Stimulated activated effector memory CD8-positive, alpha-beta T cell treated with anti-CD3 and anti-CD28 coated beads, Interleukin-12 subunit alpha, Interleukin-12 subunit beta, amount 100 ng/mL, for 72 hours (primary cell): Measurements from ENCODE around the gene TMC3.
"Not testable (repeated sequence)": the region's sequence is repeated elsewhere in the genome, so short reads cannot be mapped to it uniquely, and the experiment has no call there.

Experiments
- ATAC-seq: fragments of 150-1000 bp; cut with Tn5 transposase; 2 replicates; pipeline ENCODE4 v1.10.0; 2021
- DNase-seq, 2 donors: peaks; one replicate each; pipeline ENCODE4 v3.0.0; 2021 to 2022; ENCODE audit warnings: low spot score in 2 of 2
- H3K27ac Mint-ChIP-seq: one replicate; pipeline ENCODE4 v1.8.0; 2022; ENCODE audit warnings: mild to moderate bottlenecking, mixed read lengths
- H3K36me3 Mint-ChIP-seq: one replicate; pipeline ENCODE4 v1.8.0; 2022; ENCODE audit warnings: mild to moderate bottlenecking, mixed read lengths
- H3K4me1 Mint-ChIP-seq: one replicate; pipeline ENCODE4 v1.8.0; 2022; ENCODE audit warnings: mixed read lengths
- H3K4me3 Mint-ChIP-seq: one replicate; pipeline ENCODE4 v1.8.0; 2022; ENCODE audit warnings: mild to moderate bottlenecking, mixed read lengths
- H3K9me3 Mint-ChIP-seq: one replicate; pipeline ENCODE4 v1.8.0; 2022; ENCODE audit warnings: mixed read lengths

TMC3 gene

DNA sequence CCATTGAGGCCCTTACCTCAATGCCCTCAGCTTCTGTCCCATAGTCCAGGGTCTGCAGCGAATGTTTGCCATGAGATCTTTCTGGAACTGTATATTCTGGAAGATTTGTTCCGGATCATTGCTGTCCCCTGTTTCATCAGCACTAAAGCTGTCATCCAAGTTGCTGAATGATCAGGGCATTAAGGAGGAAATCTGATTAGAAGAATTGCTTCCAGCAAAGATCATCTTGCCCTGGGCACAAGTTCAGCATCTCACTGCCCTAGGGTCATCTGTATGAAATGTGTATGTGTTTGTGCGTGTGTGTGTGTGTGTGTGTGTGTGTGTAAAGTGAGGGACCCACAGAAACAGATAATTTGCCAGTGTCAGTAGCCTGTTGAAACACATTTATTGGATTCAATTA, 1.4 kb downstream of the TMC3 start:
- ATAC-seq = no peak
- H3K4me1 Mint-ChIP-seq = no peaks in the 10 kb centered on the region
- H3K4me3 Mint-ChIP-seq = no peak overlapping the region
- H3K36me3 Mint-ChIP-seq = no peaks in the 10 kb centered on the region
- no peak for DNase-seq
- no peaks in the 10 kb centered on the region for H3K9me3 Mint-ChIP-seq
- H3K27ac Mint-ChIP-seq = no peak overlapping the region

DNA sequence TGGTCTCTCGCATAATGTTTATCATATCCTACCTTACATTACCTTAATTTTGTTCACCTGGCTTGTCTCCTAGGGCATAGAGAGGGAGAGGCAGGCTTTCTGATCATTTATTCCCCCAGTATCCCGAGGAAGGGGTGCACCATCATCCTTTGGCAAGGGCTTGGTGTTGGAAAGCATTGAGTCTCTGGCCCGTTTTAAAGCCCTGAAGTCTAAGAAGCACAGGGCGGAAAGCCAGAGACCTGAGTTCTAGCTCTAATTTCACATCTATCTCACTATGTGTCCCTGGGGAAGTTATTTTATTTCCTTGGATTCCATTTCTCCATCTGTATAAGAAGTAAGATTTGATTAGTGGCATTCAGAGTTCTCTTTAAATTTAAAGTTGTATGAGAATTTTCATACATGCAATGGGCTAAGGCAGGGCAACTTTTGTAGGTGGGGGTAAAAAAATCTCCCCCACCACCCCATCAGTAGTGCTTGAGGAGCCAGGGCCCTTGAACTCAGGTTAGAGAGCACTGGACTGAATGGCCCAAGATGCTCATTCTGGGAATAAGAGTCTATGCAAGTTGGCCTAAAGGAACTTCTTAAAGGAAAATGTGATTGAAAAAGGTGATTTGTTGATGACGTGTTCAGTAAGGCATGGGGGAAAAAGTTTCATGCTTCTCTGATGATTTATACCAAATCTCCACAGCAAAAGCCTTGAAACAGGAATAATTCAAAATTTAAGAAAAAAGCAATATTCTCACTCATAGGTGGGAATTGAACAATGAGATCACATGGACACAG, 10.1 kb downstream of the TMC3 start:
- no peak overlapping the region for H3K4me3 Mint-ChIP-seq
- no peak for ATAC-seq
- H3K9me3 Mint-ChIP-seq = no peaks in the 10 kb centered on the region
- no peaks in the 10 kb centered on the region for H3K36me3 Mint-ChIP-seq
- no peaks in the 10 kb centered on the region for H3K4me1 Mint-ChIP-seq
- H3K27ac Mint-ChIP-seq = no peak overlapping the region
- no peak for DNase-seq

DNA sequence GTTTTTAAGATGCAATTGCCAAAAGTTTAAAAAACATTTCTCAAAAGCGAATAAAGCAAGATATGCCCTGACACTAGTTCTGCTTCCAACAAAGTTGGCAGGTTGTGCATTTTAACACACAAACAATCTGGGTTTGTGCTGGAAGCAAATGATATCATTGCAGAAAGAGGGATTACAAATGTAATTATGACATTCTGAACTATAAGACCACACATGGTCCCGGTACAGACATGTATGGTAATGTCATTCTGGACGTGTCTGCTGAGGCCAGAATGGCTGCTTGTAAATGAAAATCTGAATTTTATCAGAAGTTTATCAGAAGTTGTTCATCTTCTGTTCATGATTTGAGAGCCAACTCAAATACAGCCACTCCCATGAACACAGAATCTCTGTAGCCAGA, 10.7 kb downstream of the TMC3 start:
- Mint-ChIP-seq H3K27ac (no peak overlapping the region), H3K4me3 (no peak overlapping the region)

DNA sequence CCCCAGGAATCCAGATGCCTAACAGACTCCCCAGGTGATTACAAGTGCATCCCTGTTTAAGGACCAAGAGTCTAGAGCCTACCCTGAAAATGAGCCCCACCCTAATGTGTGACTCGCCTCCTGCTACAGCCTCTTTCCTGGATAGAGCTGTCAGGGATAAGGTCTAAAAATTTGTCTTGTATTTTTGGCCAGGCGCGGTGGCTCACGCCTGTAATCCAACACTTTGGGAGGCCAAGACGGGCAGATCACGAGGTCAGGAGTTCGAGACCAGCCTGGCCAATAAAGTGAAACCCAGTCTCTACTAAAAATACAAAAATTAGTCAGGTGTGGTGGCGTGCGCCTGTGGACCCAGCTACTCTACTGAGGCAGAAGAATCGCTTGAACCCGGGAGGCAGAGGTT, 11.2 kb downstream of the TMC3 start:
- Mint-ChIP-seq H3K36me3 (no peaks in the 10 kb centered on the region), H3K4me1 (no peaks in the 10 kb centered on the region), H3K4me3 (no peak overlapping the region), H3K27ac (no peak overlapping the region), H3K9me3 (no peaks in the 10 kb centered on the region)
- no peak for ATAC-seq
- DNase-seq = no peak

More for the DNA sequence above, 10.7 kb downstream of the TMC3 start:
- Mint-ChIP-seq H3K9me3 (no peaks in the 10 kb centered on the region), H3K4me1 (no peaks in the 10 kb centered on the region), H3K36me3 (no peaks in the 10 kb centered on the region)
- no peak for ATAC-seq
- DNase-seq = no peak

DNA sequence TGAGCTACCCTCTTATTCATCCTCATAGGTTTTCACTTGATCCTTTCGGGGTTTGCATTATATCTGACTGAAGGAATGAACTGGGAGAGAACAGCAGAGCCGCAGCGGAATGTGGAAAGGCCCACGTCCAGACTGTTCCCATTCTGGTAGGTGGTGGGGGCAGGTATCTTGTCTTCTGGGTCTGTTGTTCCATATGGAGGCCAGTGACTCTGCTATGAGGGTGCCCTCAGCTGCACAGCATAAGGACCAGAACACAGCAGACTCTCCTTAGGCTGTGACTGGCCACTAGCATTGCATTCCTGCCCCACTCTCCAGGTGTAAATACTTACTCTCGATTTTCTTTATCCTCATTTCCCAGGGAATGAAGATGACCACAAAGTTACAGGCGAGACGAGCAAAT, 12.1 kb downstream of the TMC3 start:
- DNase-seq (no peak), ATAC-seq (no peak)
- H3K4me3 Mint-ChIP-seq = no peak overlapping the region
- H3K9me3 Mint-ChIP-seq = no peaks in the 10 kb centered on the region
- H3K27ac Mint-ChIP-seq = no peak overlapping the region
- H3K36me3 Mint-ChIP-seq = no peaks in the 10 kb centered on the region
- H3K4me1 Mint-ChIP-seq = no peaks in the 10 kb centered on the region

DNA sequence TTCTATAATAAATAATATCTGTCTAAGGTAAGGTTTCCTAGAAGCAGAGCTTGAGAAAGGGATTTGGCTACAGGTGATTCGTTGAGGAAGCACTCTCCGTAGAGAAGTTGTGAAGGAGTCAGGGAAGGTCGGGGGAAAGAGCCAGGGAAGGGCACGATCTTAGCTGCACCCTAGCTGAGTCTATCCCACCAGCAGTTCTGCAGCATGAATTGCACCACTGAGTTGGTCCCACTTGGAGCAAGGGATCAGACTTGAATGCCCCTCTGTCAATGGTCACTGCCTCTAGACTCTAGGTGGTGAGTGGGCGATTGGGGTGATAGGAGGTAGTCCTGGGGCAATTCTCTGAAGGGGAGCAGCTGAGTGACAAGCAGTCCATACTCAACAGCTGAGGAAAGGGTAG, 13.5 kb downstream of the TMC3 start:
- H3K4me3 Mint-ChIP-seq = no peak overlapping the region
- H3K9me3 Mint-ChIP-seq = no peaks in the 10 kb centered on the region
- ATAC-seq (no peak), DNase-seq (no peak)
- H3K27ac Mint-ChIP-seq = no peak overlapping the region
- no peaks in the 10 kb centered on the region for H3K4me1 Mint-ChIP-seq
- H3K36me3 Mint-ChIP-seq = no peaks in the 10 kb centered on the region

DNA sequence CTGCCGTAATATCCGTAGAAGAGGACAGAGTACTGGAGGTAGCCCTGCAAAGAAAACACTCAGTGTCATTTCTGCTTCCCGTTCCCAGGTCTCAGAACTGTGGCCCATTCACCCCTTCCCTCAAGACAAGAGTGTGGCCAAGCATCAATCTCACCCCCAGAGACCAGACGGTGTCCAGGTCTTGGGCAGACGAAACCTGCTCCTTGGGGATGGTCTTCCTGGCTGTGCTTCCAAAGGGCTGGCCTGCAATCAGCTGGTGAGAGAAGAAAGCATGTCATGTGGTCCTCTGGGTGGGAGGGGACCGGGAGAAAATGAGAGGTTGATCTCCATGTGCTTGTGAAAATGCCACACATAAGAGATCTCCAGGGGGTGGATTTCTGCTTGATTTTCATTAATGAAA, 15.8 kb downstream of the TMC3 start:
- ATAC-seq (no peak), DNase-seq (no peak)
- H3K4me3 Mint-ChIP-seq = no peak overlapping the region
- H3K9me3 Mint-ChIP-seq = no peaks in the 10 kb centered on the region
- no peaks in the 10 kb centered on the region for H3K4me1 Mint-ChIP-seq
- H3K27ac Mint-ChIP-seq = no peak overlapping the region
- no peaks in the 10 kb centered on the region for H3K36me3 Mint-ChIP-seq

DNA sequence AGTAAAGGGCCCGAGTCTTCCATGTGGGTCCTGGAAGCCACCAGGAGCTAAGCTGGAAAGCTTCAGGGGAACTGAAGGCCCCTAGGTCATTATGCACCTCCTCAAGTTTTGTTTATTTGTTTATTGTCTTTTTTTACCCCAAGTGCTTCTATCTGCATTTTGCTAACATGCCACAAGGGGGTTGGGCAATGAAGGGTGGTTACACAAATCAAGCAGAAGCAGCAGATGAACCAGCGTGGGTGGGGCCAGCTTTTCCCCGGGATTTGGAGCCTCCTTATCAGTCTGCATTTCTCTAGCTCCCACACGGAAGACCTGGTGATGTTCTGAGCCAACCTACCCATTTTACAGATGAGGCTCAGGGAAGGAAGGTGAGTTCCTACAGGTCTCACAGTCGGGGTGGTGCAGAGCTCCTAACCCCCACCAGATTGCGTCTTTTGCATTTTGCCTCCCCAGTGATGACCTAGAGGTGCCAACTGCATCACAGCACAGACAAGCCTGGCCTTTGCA, 16.8 kb downstream of the TMC3 start:
- H3K27ac Mint-ChIP-seq = no peak overlapping the region
- H3K9me3 Mint-ChIP-seq = no peaks in the 10 kb centered on the region
- no peak overlapping the region for H3K4me3 Mint-ChIP-seq
- H3K4me1 Mint-ChIP-seq = no peaks in the 10 kb centered on the region
- no peaks in the 10 kb centered on the region for H3K36me3 Mint-ChIP-seq
- DNase-seq = no peak
- no peak for ATAC-seq

DNA sequence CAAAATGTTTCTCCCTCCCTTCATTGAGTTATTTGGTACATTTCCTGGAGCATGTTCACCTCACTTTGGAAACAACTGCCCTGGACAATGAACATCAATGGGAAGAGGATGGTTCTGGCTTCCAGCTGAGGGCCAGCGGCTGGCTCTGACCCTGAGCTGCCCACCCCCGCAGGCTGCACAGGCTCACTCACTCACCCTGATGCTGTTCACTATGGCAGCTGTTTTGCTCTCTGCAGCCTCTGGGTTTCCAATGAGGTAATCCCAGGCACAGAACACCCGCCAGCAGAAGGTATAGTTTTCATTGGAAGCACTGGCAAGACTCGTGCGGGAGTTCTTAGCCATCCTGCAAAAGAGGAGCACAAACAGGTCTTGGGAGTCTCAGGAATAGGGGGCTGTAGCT, 17.8 kb downstream of the TMC3 start:
- DNase-seq = no peak
- H3K4me1 Mint-ChIP-seq = no peaks in the 10 kb centered on the region
- no peak for ATAC-seq
- H3K4me3 Mint-ChIP-seq = no peak overlapping the region
- H3K36me3 Mint-ChIP-seq = no peaks in the 10 kb centered on the region
- H3K27ac Mint-ChIP-seq = no peak overlapping the region
- H3K9me3 Mint-ChIP-seq = no peaks in the 10 kb centered on the region

DNA sequence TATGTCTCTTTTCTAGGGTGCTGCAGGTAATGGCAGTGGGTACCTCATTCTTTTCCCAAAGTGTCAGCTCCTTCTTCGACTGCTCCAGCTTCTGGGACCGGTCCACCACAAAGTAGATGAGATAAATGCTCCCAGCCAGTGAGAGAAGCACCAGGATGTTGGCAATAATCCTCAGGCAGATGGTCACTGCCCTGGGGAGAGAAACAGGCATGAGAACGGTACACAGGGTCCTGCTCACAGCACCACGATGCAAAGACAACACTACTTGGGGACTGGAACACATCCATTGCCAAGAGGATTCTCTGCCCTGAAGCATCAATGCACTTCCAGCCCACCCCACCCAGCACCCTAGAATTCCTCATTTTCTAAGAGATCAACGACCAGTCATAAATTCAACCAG, 22.4 kb downstream of the TMC3 start:
- no peak overlapping the region for H3K27ac Mint-ChIP-seq
- no peaks in the 10 kb centered on the region for H3K9me3 Mint-ChIP-seq
- ATAC-seq = no peak
- no peak overlapping the region for H3K4me3 Mint-ChIP-seq
- H3K4me1 Mint-ChIP-seq = no peaks in the 10 kb centered on the region
- DNase-seq = no peak
- no peaks in the 10 kb centered on the region for H3K36me3 Mint-ChIP-seq

DNA sequence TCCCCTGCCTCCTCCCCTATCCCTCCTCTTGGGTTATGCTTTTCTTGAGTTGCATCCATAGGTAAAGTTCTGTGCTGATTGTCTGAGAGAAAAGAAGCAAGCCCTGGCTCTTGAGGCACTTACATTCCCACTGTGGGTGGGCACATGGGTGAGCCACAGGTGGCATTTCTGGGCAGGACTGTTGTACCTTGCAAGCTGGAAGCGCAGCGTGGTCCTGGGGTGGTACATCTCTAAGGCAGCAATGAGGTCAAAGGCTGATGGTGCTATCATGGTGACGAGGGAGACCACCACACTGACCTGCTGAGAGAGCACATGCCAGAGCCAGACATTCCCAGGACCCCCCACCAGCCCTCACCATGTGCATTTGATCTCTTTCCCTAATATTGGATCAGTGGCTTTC, 24.7 kb downstream of the TMC3 start:
- Mint-ChIP-seq H3K4me1 (no peaks in the 10 kb centered on the region), H3K4me3 (no peak overlapping the region), H3K9me3 (no peaks in the 10 kb centered on the region), H3K36me3 (no peaks in the 10 kb centered on the region), H3K27ac (no peak overlapping the region)
- ATAC-seq = no peak
- no peak for DNase-seq

DNA sequence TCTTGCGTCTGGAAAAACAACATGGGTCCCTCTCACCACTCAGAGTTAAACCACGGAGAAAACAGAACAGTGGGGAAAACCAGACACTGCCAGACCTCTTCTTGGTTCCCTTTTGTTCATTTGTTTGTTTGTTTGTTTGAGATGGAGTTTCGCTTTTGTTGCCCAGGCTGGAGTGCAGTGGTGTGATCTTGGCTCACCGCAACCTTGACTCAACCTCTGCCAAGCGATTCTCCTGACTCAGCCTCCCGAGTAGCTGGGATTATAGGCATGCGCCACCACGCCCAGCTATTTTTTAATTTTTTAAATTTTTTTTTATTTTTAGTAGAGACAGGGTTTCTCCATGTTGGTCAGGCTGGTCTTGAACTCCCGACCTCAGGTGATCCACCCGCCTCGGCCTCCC, 25.3 kb downstream of the TMC3 start:
- not testable (repeated sequence) for H3K4me1 Mint-ChIP-seq, H3K27ac Mint-ChIP-seq, H3K4me3 Mint-ChIP-seq, DNase-seq, H3K36me3 Mint-ChIP-seq, H3K9me3 Mint-ChIP-seq, ATAC-seq

DNA sequence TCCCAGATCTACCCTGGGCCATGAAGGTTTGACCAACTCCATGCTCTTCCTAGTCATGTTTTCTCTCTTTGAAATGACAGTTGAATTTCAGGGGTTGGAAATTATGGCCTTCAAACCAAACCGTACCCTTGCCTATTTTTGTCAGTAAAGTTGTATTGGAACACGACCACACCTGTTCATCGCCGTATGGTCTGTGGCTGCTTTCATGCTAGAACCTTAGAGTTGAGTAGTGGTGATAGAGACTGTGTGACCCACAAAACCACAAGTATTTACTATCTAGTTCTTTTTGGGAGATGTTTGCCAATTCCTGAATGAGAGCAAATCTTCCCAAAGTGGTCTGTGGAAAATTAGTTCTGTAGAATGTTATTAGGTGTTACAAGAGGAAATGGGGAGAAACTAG, 26.1 kb downstream of the TMC3 start:
- no peaks in the 10 kb centered on the region for H3K4me1 Mint-ChIP-seq
- no peak overlapping the region for H3K4me3 Mint-ChIP-seq
- H3K36me3 Mint-ChIP-seq = no peaks in the 10 kb centered on the region
- no peak overlapping the region for H3K27ac Mint-ChIP-seq
- DNase-seq (no peak), ATAC-seq (no peak)
- no peaks in the 10 kb centered on the region for H3K9me3 Mint-ChIP-seq

DNA sequence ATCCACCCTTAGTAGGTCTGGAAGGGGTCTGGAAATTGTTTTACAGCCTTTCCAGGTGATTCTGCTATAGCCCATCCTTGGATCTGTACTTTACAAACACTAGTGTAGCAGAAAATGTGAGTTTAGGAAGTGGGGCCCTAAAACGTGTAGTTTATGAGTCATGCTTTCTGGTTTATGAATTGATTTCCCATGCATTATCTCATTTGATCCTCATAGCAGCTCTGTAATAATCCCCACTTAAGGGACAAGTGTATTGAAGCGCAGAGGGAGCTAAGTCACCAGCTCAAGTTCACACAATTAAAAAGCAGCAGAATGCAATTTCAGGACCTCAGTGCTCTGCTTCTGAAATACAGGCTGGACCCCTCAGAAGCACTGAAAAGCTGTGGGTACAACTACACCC, 27.4 kb downstream of the TMC3 start:
- no peak overlapping the region for H3K27ac Mint-ChIP-seq
- H3K4me3 Mint-ChIP-seq = no peak overlapping the region
- no peaks in the 10 kb centered on the region for H3K36me3 Mint-ChIP-seq
- DNase-seq (no peak), ATAC-seq (no peak)
- no peaks in the 10 kb centered on the region for H3K9me3 Mint-ChIP-seq
- no peaks in the 10 kb centered on the region for H3K4me1 Mint-ChIP-seq

DNA sequence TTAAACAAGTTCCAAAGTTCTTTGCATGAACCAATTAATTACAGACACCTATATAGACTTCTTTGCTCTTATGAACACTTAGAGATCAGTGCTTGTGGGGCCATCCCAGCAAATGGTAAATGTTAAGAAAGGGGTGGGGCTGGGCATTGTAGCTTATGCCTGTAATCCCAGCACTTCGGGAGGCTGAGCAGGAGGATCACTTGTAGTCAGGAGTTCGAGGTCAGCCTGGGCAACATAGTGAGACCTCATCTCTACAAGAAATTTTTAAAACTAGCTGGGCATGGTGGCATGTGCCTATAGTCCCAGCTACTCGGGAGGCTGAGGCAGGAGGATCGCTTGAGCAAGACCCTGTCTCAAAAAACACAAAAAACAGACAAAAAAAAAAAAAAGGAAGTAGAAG, 30.6 kb downstream of the TMC3 start:
- no peaks in the 10 kb centered on the region for H3K9me3 Mint-ChIP-seq
- no peak overlapping the region for H3K4me3 Mint-ChIP-seq
- no peaks in the 10 kb centered on the region for H3K36me3 Mint-ChIP-seq
- ATAC-seq (no peak), DNase-seq (peak in 1 of 2 donors; percentile 18)
- H3K4me1 Mint-ChIP-seq = no peaks in the 10 kb centered on the region
- H3K27ac Mint-ChIP-seq = no peak overlapping the region

DNA sequence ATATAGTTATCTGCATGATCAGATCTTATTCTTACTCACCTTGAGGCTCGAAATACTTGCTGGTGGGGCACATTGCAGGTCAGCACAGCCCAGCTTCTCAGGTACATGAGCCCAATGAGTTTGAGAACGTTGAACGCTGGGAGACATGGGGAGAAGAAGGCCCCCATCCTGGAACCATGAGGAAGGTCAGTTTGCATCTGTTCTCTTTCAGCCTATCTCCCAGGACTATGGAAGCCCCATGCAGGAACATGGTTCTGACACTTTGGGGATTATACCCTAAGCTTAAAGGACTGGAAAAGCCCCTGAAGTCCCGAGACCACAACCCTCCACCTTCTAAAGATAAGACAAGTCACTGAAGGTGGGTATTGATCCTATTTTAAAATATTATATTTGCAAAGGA, 32.7 kb downstream of the TMC3 start:
- DNase-seq (peak in 1 of 2 donors; percentile 25), ATAC-seq (no peak)
- Mint-ChIP-seq H3K27ac (no peak overlapping the region), H3K4me3 (no peak overlapping the region), H3K9me3 (no peaks in the 10 kb centered on the region), H3K4me1 (peaks cover 15% of the 10 kb centered on the region), H3K36me3 (no peaks in the 10 kb centered on the region)

DNA sequence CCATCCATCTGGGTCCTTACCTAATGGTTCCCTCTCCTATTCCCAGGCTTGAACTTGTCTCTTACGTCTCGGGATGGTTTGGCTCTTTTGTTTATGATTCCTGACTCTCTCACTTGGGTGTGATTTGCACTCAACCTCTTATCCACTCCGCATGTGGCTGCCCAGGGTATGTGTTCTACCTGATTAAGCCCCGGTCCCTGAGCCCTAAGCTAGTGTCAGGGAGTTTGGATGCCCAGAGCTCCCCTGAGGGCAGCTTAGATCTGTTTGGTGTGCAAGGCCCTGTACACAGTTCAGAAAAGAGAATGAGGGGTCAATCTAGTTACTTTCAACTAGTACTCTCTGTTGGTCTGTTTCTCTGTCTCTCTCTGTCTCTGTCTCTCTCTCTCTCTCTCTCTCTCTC, 34.2 kb downstream of the TMC3 start:
- DNase-seq (peak in 1 of 2 donors; percentile 25), ATAC-seq (no peak)
- Mint-ChIP-seq H3K9me3 (no peaks in the 10 kb centered on the region), H3K4me3 (no peak overlapping the region), H3K36me3 (no peaks in the 10 kb centered on the region), H3K4me1 (peaks cover 17% of the 10 kb centered on the region), H3K27ac (no peak overlapping the region)
